Pons (tissue), 1 donor: ENCODE data around the gene TTYH1.
"Not testable (repeated sequence)": the region's sequence is repeated elsewhere in the genome, so short reads cannot be mapped to it uniquely, and the experiment has no call there.

Experiments
- DNase-seq: peaks from one replicate; pipeline ENCODE4 v3.0.0-alpha.2; 2016; ENCODE audit warnings: low spot score

The TTYH1 gene

GRCh38 chr19:54439174-54439851, 24.0 kb downstream of the TTYH1 start:
- DNase-seq, result peak; percentile 77

GRCh38 chr19:54440641-54441040, 25.4 kb downstream of the TTYH1 start:
- DNase-seq, result no peak

- no peak for DNase-seq
Observed at GRCh38 chr19:54444737-54445136, 29.5 kb downstream of the TTYH1 start.

GRCh38 chr19:54446349-54446748, 31.1 kb downstream of the TTYH1 start:
- DNase-seq, result not testable (repeated sequence)

GRCh38 chr19:54448040-54448773, 32.9 kb downstream of the TTYH1 start:
- no peak for DNase-seq

GRCh38 chr19:54448774-54449700, 33.8 kb downstream of the TTYH1 start, which contains the start of gene LENG8:
Gene LENG8 (plus strand): TSS chr19:54449199. CDS start chr19:54451345, 2,146 bp downstream.
- peak; percentile 98 for DNase-seq

GRCh38 chr19:54449701-54450069, 34.4 kb downstream of the TTYH1 start:
- DNase-seq, result no peak

GRCh38 chr19:54451331-54451871, 36.1 kb downstream of the TTYH1 start:
- DNase-seq, result no peak

GRCh38 chr19:54451997-54452396, 36.7 kb downstream of the TTYH1 start:
- DNase-seq, result no peak

GRCh38 chr19:54452626-54453025, 37.4 kb downstream of the TTYH1 start:
- no peak for DNase-seq

- no peak for DNase-seq
Observed at GRCh38 chr19:54453921-54454780, 38.9 kb downstream of the TTYH1 start.

GRCh38 chr19:54454781-54455675, 39.8 kb downstream of the TTYH1 start:
- DNase-seq, result no peak

GRCh38 chr19:54455786-54456422, 40.6 kb downstream of the TTYH1 start:
- DNase-seq, result no peak

- DNase-seq, result no peak
Observed at GRCh38 chr19:54456423-54457373, 41.4 kb downstream of the TTYH1 start.

GRCh38 chr19:54457773-54458647, 42.7 kb downstream of the TTYH1 start:
- DNase-seq, result no peak

GRCh38 chr19:54458648-54459281, 43.5 kb downstream of the TTYH1 start:
- DNase-seq, result no peak
